HEK293 (cell line): Measurements from ENCODE around the gene RNF169.

Source experiments
- CTCF ChIA-PET: fragments of 350-600 bp; formaldehyde crosslinking; extraction: SDS; loops from one replicate; lab custom pipeline; 2021; ENCODE audit warnings: antibody characterized with exemption; lab: Yijun Ruan, JAX
- POLR2A ChIA-PET: fragments of 300-600 bp; formaldehyde crosslinking; extraction: SDS; loops from one replicate; lab custom pipeline; 2020; ENCODE audit warnings: antibody characterized with exemption, inconsistent platforms; lab: Yijun Ruan, JAX
- H3K27ac ChIP-seq: fragments of 200-500 bp; sonication (Bioruptor generic); 2 replicates; pipeline ENCODE4 v1.5.1; 2014; ENCODE audit warnings: low read depth, low read length, control low read depth, inconsistent platforms; ENCODE audit errors: extremely low read depth
- H3K36me3 ChIP-seq, 2 experiments: fragments of 200-500 bp in 1 of 2; sonication (Bioruptor generic) in 1 of 2; 1 replicate in 1 of 2; 2 replicates in 1 of 2; pipeline ENCODE4 v1.5.1; 2014 to 2017; ENCODE audit warnings: inconsistent platforms in 2 of 2, low read length in 2 of 2; ENCODE audit not compliant: control insufficient read depth in 2 of 2, insufficient read depth in 1 of 2
- H3K4me1 ChIP-seq: fragments of 200-500 bp; sonication (Bioruptor generic); 2 replicates; pipeline ENCODE4 v1.5.1; 2014; ENCODE audit warnings: mild to moderate bottlenecking, low read length, inconsistent platforms; ENCODE audit not compliant: control insufficient read depth, insufficient read depth
- H3K4me3 ChIP-seq: 2 replicates; pipeline ENCODE4 v1.5.1; 2011; ENCODE audit warnings: low read depth, mild to moderate bottlenecking, control low read depth, low read length, moderate library complexity
- H3K9me3 ChIP-seq: fragments of 200-500 bp; sonication (Bioruptor generic); 2 replicates; pipeline ENCODE4 v1.5.1; 2014; ENCODE audit warnings: low read depth, low read length, inconsistent platforms; ENCODE audit not compliant: control insufficient read depth, insufficient read depth
- ELK4 ChIP-seq: IDR thresholded peaks from 2 replicates; pipeline ENCODE4 v1.6.1; 2011; ENCODE audit warnings: mild to moderate bottlenecking, low read depth, low read length, borderline replicate concordance
- INSM2 ChIP-seq: fragments of 450-650 bp; formaldehyde crosslinking; IDR thresholded peaks from 2 replicates; pipeline ENCODE4 v1.5.1; 2016; ENCODE audit warnings: missing biosample characterization, missing genetic modification characterization
- KLF7 ChIP-seq: fragments of 450-650 bp; formaldehyde crosslinking; IDR thresholded peaks from 2 replicates; pipeline ENCODE4 v1.5.1; 2016; ENCODE audit warnings: missing biosample characterization, missing genetic modification characterization, borderline replicate concordance
- PATZ1 ChIP-seq: fragments of 450-650 bp; formaldehyde crosslinking; IDR thresholded peaks from 2 replicates; pipeline ENCODE4 v1.5.1; 2016; ENCODE audit warnings: missing biosample characterization, missing genetic modification characterization
- PRDM2 ChIP-seq: fragments of 450-650 bp; formaldehyde crosslinking; IDR thresholded peaks from 2 replicates; pipeline ENCODE4 v1.5.1; 2016; ENCODE audit warnings: missing biosample characterization, missing genetic modification characterization, borderline replicate concordance
- PRDM4 ChIP-seq: fragments of 450-650 bp; formaldehyde crosslinking; IDR thresholded peaks from 2 replicates; pipeline ENCODE4 v1.5.1; 2017; ENCODE audit warnings: missing biosample characterization, missing genetic modification characterization
- ZBTB10 ChIP-seq: fragments of 450-650 bp; formaldehyde crosslinking; IDR thresholded peaks from 2 replicates; pipeline ENCODE4 v1.5.1; 2016; ENCODE audit warnings: missing biosample characterization, missing genetic modification characterization
- ZEB2 ChIP-seq: fragments of 450-650 bp; formaldehyde crosslinking; IDR thresholded peaks from 2 replicates; pipeline ENCODE4 v1.5.1; 2016; ENCODE audit warnings: missing biosample characterization, missing genetic modification characterization
- ZNF114 ChIP-seq: fragments of 450-650 bp; formaldehyde crosslinking; IDR thresholded peaks from 2 replicates; pipeline ENCODE4 v1.5.0; 2017; ENCODE audit warnings: missing biosample characterization, missing genetic modification characterization
- ZNF214 ChIP-seq: fragments of 450-650 bp; formaldehyde crosslinking; IDR thresholded peaks from 2 replicates; pipeline ENCODE4 v1.5.1; 2017; ENCODE audit warnings: missing biosample characterization, mild to moderate bottlenecking, missing genetic modification characterization, borderline replicate concordance
- ZNF501 ChIP-seq: fragments of 450-650 bp; formaldehyde crosslinking; IDR thresholded peaks from 2 replicates; pipeline ENCODE4 v1.5.1; 2016; ENCODE audit warnings: missing biosample characterization, missing genetic modification characterization
- ZNF514 ChIP-seq: fragments of 450-650 bp; formaldehyde crosslinking; IDR thresholded peaks from 2 replicates; pipeline ENCODE4 v1.5.1; 2016; ENCODE audit warnings: missing biosample characterization, missing genetic modification characterization
- ZNF544 ChIP-seq: fragments of 450-650 bp; formaldehyde crosslinking; IDR thresholded peaks from 2 replicates; pipeline ENCODE4 v1.5.0; 2017; ENCODE audit warnings: missing biosample characterization, missing genetic modification characterization
- ZNF645 ChIP-seq: fragments of 450-650 bp; formaldehyde crosslinking; IDR thresholded peaks from 2 replicates; pipeline ENCODE4; 2016; ENCODE audit warnings: missing biosample characterization, missing genetic modification characterization
- ZXDB ChIP-seq: fragments of 450-650 bp; formaldehyde crosslinking; IDR thresholded peaks from 2 replicates; pipeline ENCODE4 v1.5.1; 2016; ENCODE audit warnings: missing biosample characterization, missing genetic modification characterization

The RNF169 gene

GRCh38 chr11:74714904-74715303 lies 33.7 kb upstream of the RNF169 start:
- Histone ChIP-seq H3K9me3 (no peaks in the 10 kb centered on the region), H3K4me1 (no peaks in the 10 kb centered on the region)
- TF ChIP-seq ZNF214 (tag by site-specific recombination) (no peak), PRDM4 (tag by site-specific recombination) (no peak), INSM2 (tag by site-specific recombination) (no peak), ZNF114 (tag by site-specific recombination) (no peak)
- TF ChIP-seq, all 188 proteins: peak for 0
- H3K27ac ChIP-seq = no peak overlapping the region
- no peak overlapping the region for H3K4me3 ChIP-seq
- H3K36me3 ChIP-seq = no peaks in the 10 kb centered on the region
- ChIA-PET CTCF (interaction anchor here (1.3 kb wide), 1 partner anchor 25 kb away, joined by 5 read pairs; no protein-coding TSS in a partner anchor), POLR2A (no interaction called here)

GRCh38 chr11:74717221-74717969 lies 31.3 kb upstream of the RNF169 start:
- Histone ChIP-seq H3K9me3 (no peaks in the 10 kb centered on the region), H3K4me1 (no peaks in the 10 kb centered on the region), H3K4me3 (no peak overlapping the region), H3K36me3 (no peaks in the 10 kb centered on the region), H3K27ac (no peak overlapping the region)
- ChIA-PET POLR2A (no interaction called here), CTCF (interaction anchor here (0.9 to 1.1 kb wide), 4 partner anchors 8 to 73 kb away, joined by 3 to 4 read pairs (median 3); no protein-coding TSS in a partner anchor)
- TF ChIP-seq PATZ1 (no peak), ZNF645 (tag by site-specific recombination) (no peak), ZNF514 (tag by site-specific recombination) (no peak), ZXDB (no peak), ZNF544 (tag by site-specific recombination) (no peak), ZBTB10 (no peak), ZNF501 (tag by site-specific recombination) (no peak), PRDM2 (tag by site-specific recombination) (no peak), KLF7 (no peak), ELK4 (no peak), ZEB2 (tag by site-specific recombination) (no peak)
